HG03135 (cell line): ENCODE data around the gene CSTF1.

Source experiments
- ATAC-seq: cut with Tn5 transposase; IDR thresholded peaks from one replicate; pipeline ENCODE4 v1.9.1; 2021; ENCODE audit warnings: mild to moderate bottlenecking, moderate library complexity; ENCODE audit not compliant: unreplicated experiment

CSTF1 gene

DNA sequence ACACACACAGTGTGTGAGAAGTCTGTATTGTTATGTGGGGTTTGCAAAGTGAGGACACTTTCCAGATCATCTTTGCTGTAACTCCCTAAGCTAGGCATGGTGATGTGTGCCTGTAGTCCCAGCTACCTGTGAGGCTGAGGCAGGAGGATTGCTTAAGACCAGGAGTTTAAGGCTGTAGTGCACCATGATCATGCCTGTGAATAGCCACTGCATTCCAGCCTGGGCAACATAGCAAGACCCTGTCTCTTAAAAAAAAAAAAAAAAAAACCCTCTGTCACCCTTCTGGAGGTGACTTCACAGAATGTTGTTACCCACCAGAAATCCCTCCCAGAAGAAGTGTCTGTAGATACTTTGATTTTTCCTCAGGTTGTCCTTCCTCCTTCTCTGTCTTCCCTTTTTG, 34.5 kb downstream of the CSTF1 start:
- no peak for ATAC-seq

DNA sequence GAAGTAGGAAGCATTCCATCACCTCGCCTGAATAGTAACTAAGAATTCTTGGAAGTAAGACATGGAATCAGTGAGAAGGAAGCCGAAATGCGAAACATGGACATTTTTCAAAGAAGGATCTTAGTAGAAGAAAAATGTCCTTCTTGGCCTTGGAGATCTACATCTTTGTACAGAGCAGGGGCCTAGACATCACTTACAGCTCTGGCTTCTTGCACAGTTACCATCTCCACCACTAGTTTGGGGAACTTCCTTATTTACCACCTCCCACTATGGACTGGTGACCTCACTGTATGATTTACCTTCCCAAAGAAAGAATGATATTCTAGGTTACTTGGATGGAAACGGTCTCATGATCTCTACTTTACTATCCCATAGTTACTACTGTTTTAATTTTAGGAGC, 35.4 kb downstream of the CSTF1 start:
- no peak for ATAC-seq

GRCh38 chr20:56428410-56428809, 36.0 kb downstream of the CSTF1 start:
- no peak for ATAC-seq

DNA sequence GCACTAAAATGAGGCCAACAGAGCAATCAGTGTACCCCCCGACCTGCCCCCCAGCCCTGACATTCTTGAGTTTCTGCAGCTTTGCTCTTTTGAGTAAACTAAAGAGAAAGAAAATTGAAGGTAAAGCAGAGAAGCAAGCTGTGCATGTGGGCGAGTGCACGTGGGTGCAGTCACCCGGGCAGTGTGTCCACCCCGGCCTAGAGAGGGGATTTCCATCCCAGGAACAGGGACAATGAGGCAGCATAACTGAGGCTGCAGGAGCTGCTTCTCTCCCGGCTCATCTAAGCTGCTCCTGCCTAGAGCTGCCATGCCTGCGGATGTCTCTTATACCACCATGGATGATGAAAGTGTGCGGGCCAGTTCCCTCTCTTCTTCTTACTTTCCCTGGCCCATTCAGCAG, 36.4 kb downstream of the CSTF1 start:
- ATAC-seq: no peak

DNA sequence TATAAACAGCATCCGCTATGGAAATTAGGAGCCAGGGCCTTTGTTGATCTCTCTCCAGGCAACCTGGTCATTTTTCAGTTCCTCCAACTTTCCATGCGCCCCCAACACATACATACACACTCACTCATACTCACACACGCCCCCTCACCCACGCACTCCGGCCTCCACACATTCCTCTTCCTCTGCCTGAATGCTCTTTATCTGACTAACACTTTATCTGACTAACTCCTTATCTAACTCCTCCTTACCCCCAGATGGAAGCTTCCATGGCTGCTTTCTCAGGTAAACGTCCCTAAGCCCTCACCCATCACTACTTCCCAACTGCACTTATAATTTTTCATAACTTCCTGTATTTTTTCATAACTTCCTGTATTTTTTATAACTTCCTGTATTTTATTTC, 37.1 kb downstream of the CSTF1 start:
- ATAC-seq: no peak

GRCh38 chr20:56429941-56430340, 37.5 kb downstream of the CSTF1 start:
- no peak for ATAC-seq

GRCh38 chr20:56430461-56430860, 38.0 kb downstream of the CSTF1 start:
- ATAC-seq: no peak

DNA sequence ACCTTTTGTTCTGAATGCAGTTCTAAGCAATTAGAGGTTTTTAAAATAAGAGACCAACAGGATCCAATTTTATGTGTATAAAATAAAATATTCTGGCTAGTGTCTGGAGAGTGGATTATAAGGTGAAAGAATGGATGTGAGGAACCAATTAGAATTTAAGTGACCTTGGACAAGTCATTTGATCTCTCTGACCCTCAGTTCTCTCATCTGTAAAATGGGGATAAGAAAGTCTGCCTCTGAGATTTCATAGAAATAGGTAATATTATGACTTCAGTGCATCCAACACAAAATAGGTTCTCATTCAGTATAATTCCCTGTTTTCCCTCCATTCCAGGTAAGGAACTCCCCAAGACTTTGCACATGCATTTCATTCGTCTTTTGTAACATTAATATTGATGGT, 38.5 kb downstream of the CSTF1 start:
- ATAC-seq: no peak

GRCh38 chr20:56431471-56431870, 39.0 kb downstream of the CSTF1 start:
- ATAC-seq: no peak

GRCh38 chr20:56433221-56433879, 40.9 kb downstream of the CSTF1 start:
- no peak for ATAC-seq

- no peak for ATAC-seq
These were observed 41.4 kb downstream of the CSTF1 start for GRCh38 chr20:56433880-56434255.

- ATAC-seq: no peak
These were observed 44.9 kb downstream of the CSTF1 start for GRCh38 chr20:56437196-56437960.

- no peak for ATAC-seq
These were observed 45.8 kb downstream of the CSTF1 start for GRCh38 chr20:56438284-56438683.

DNA sequence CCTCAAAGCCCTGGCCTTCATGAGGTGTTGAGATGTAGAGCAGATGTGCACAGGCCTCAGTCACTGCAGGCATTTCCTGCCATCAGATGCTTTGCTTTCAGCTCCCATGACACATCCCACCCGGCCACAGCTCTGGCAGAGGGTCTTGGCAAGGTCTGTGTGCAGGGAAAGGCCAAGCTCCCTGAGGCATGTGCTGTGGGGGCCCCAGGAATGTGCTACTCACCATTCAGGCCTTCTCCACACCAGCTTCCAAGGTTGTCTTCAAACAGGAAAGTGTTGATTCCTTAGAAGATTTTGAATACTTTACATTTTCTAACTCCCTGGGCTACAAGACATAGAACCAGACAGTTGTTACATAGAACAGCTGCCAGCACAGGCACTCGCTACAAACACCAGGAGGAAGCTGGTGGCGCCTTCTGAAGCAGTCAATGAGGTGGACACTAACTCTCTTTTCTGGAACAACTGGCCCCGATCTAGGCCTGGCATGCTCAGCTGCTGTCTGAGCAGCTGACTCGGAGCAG, 47.4 kb downstream of the CSTF1 start:
- ATAC-seq: no peak

DNA sequence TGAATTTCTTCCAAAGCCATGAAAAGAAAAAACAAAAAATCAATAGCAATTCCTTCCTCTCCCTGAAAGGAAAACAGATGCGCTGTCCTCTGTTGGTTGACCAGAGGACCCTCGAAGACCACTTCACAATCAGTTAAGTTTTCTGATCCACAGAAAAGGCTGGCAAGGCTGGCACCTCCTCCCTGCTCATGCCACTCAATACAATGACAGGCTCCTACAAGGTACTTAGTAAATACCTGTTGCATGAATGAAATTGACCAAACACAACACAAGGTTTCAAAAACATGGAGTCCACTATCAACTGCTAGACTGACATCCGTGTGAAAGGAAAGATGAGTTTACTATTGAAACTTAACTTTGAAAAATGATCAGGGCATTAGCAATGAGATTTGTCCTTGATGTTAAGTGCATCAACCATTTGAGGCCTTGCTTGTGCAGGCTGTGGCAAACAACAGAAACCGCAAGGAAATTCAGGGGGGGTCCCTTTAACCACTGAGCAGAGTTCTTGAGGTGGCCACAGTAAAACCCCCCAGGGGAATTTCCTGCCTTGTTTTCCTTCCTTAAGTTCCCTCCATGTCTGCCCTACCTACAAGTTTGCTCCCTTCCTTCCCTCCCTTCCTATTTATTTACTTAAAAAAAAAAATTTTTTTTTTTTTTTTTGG, 48.0 kb downstream of the CSTF1 start:
- no peak for ATAC-seq

DNA sequence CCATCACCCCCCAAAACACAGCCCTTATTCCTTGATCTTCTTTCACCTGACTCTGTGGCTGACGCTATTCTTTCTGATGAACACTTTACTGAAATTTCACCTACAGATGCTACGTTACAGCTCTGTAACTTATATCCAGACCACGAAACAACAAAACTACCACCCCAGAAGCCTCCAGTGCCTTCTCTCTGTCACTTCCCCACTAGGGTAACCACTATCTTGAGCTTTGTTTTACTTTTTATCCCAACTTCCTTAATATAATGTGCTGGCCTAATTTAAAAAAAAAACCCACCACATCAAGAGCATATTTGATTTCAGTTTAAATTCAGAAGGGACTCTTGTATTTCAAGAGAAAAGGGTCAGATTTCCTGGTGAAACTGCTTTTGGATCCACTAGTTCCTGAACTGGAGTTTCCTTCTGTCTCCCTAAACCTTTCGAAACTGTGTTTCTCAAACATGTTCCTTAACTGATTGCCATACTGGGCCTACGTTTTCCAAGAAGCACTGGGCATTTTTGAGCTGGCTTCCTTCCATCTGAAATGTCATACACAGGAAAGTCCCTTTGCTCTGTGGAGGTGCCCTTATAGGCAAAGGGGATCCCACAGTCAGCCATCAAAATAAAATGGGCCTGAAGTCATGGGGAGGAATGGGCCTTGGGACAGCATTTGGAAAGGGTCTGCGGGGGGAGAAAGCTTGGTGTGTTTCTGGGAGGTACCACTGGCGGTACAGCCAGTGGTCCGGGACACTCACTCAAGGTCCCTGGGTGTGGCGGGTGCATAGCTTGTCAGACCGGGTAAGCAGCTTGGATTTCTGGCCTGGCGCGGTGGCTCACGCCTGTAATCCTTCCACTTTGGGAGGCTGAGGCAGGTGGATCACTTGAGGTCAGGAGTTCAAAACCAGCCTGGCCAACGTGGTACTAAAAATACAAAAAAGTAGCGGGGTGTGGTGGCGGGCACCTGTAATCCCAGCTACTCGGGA, 50.2 kb downstream of the CSTF1 start:
- ATAC-seq: no peak

DNA sequence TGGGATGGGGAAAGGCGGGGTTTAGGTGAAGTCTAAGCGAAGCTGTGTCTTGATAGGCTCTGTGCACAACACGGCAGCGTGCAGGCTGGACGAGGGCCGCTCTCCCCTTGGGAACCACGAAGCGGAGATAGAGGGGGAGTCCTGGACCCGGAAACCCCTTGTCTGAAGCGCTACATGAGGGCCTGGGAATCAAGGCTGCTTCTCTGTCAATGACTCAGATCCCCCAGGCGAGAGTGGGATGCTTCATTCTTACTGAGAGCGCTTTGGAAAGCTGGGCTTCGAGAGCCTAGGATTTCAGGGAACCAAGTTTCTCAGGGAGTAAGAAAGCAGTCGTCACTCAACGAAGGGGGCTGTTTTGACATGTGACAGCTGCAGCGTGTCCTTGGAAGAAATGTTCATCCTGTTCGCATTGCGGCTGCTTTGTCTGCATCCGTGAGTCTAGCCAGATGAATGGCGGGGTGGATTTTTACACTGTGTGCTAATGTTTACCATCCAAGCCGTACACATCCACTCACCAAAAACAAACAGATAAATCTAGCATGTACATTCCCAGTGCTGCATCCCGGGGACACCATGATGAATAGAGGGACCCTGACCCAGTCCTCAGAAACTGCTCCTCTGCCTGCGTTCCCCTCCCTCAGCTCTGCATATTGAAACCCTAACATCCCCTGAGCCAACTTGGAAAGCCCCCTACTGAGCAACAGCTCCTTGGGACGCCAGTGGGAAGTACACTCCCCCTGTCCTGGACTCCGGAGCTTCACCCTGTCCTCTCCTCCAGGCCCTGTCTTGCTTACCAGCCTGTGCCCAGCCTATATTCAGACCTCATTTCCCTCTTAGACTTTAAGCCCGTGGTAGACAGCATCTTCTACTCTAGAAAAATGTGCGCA, 51.5 kb downstream of the CSTF1 start:
- ATAC-seq: no peak

DNA sequence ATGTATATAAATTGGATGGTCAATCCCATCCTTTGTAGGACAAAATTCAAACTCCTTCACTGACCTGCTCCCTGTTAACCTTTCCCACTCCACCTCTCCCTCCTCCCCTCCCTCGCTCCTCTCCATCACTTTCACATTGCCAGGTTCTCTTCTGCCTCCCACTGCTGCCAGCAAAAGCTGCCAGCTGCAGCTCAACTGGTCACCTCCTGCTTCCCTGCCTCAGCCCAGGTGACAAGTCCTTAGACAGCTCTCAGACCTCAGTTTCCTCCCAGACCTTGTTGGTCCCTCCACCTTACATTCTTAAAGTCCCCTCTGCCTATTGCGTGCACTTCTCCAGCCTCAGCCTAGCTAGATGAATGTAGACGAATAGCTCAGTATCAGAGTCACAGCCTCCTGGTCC, 52.7 kb downstream of the CSTF1 start:
- ATAC-seq: no peak

DNA sequence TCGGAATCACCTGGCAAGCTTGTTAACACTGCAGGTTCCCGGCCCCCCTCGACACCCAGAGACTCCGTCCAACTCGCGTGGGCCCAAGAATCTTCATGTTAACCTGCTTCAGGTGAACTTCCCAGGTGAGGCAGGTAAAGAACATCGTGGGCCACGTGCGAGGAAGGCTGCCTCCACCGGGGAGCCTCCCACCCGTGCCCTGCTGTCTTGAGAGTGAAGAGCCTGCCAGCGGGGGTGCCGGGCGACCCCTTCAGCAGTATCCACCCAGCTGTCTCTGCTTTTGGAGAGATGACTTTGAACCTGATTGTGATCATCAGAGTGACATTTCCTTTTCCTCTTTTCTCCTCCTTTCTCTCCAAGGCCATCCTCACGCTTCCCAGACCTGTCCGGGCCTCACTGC, 53.1 kb downstream of the CSTF1 start:
- no peak for ATAC-seq

- ATAC-seq: no peak
These were observed 54.8 kb downstream of the CSTF1 start for GRCh38 chr20:56447227-56447626.
